ENCODE results near the gene HOPX.
"Not testable (repeated sequence)": the region's sequence is repeated elsewhere in the genome, so short reads cannot be mapped to it uniquely, and the experiment has no call there.

The HOPX gene

DNA sequence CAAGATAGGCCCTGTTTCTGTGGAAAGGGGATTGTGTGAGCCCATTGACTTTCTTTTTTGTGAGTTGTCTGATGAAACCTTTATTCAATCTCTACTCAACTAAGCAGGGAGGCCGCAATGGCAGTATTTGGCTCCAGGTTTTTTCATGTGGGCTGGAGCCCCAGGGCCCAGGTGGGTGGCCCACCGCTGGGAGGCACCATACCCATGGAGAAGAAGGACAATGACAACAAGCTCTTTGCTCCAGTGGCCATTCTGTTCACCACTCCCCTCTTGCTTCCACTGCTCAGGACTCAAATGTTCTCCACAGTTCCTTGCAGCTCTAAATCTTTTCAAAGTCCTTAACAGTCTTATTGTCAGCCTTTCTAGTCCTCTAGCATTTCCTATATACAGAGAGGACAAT lies 54.1 kb downstream of the HOPX start:
- no peak for DNase-seq (ENCODE audit: low read depth)

DNA sequence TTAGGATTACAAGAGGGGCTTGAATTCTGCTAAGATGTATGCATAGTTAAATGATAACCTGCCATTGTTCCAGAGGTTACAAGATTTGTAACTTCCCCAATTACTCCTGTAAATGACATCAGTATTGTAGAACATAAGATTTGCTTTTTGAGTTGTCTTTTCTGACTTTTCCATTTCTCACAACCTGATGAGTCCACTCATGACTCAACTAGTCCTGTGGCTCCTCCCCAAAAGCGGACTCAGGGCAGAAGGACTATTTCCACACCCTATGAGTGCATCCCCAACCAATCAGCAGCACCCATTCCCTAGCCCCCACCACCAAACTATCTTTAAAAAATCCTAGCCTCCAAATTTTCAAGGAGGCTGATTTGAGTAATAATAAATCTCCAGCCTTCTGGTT lies 54.7 kb downstream of the HOPX start:
- no peak for DNase-seq (ENCODE audit: low read depth)

- DNase-seq (ENCODE audit: low read depth): no peak
Measured at GRCh38 chr4:56622176-56622575, 58.9 kb downstream of the HOPX start.

GRCh38 chr4:56619816-56620215 lies 61.3 kb downstream of the HOPX start:
- no peak for DNase-seq (ENCODE audit: low read depth)

DNA sequence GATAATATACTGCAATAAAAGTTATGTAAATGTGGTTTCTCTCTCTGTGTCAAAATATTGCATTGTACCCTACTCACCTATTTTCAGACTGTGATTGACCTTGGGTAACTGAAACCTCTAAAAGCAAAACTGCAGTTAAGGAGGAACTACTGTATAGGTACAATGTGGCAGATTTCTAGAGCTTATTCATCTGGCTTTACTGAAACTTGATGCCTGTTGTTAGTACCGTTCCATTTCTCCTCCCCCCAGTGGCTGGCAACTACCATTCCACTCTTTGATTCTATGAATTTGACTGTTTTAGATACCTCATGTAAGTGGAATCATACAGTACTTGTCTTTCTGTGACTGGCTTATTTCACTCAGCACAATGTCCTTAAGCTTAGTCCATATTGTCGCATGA lies 61.9 kb downstream of the HOPX start:
- DNase-seq (ENCODE audit: low read depth): no peak

DNA sequence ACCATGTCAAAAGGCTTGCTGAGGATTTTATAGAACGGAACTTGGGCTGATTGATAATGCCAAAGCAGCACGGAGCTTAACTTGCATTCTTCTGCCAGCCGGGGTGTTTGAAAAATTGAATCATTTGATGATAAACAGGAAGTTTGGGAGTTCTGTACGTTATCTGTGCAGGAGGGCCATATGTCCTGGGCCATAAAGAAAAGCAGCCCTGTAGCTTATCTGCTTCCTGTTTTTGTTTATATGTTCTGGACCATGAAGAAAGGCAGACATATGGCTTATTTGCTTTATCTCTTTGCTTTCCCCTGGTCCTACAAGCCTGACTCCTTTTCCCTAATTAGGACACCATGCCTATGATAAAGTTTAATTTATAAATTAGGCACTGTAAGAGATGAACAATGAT lies 62.4 kb downstream of the HOPX start:
- no peak for DNase-seq (ENCODE audit: low read depth)

DNA sequence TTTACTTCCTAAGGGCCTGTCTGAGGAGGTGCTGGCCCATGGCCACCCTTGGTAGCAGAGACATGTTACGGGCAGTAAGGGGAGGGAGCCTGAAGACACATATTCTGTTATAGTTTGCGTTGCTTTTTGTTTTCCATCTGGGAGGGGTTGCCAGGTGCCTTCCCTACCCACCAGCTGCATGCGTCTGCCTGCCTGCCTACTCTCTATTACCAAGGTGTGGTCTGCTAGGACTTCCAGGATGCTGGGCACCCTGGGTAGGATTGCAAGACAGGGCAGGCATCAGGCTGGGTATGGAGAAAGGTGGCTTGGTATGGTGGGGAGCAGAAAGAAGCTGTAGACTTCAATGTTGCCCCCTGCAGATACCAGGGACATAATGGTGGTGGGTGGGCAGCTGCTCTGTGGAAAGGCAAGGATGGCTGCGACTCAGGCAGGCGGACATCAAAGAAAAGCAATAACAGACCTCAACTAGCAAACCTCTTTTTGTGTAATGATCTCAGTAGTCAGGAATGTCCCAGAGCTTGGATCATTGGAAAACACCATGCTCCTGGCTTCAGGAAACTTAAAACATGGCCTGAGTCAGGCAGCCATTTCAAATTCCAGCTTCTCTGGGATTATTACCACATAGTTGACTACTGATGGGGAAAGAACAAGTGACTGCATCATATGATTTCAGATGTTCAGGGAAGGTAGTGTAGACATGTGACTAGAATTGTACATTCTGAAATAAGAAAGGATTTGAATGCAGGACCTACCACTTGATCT lies 67.8 kb downstream of the HOPX start:
- no peak for DNase-seq (ENCODE audit: low read depth)

DNA sequence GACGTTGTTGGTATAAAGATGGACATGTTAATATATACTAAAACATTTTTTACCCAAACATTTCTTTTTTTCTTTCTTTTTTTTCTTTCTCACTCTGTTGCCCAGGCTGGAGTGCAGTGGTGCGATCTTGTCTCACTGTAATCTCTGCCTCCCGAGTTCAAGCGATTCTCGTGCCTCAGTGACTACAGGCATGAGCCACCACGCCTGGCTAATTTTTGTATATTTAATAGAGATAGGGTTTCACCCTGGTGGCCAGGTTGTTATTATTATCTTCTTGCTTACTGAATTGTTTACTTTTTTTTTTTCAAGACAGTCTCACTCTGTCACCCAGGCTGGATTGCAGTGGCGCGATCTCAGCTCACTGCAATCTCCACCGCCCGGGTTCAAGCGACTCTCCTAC lies 68.8 kb downstream of the HOPX start:
- no peak for DNase-seq (ENCODE audit: low read depth)

DNA sequence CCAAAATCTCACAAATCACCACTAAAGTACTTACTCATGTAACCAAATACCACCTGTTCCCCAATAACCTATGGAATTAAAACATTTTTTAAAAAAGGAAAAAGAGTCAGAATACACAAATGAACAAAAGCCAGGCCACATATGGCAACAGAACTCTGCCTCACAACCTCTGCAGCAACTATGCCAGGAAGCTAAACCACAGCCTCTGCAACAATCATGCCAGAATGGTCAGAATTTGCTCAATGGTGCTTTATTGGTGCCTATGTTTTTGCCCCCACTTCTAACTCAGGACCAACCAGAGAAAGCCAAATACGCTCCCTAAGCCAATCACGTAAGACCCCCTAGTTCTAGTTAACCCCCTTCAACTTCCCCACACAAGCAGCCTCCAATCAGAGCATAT lies 69.6 kb downstream of the HOPX start:
- DNase-seq (ENCODE audit: low read depth): no peak

DNA sequence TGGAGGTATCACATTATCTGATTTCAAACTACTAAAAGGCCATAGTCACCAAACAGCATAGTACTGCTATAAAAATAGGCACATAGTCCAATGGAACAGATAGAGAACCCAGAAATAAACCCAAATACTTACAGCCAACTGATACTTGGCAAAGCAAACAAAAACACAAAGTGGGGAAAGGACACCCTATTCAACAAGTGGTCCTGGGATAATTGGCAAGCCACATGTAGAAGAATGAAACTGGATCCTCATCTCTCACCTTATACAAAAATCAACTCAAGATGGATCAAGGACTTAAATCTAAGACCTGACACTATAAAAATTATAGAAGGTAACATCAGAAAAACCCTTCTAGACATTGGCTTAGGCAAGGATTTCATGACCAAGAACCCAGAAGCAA lies 70.9 kb downstream of the HOPX start:
- DNase-seq (ENCODE audit: low read depth): not testable (repeated sequence)

DNA sequence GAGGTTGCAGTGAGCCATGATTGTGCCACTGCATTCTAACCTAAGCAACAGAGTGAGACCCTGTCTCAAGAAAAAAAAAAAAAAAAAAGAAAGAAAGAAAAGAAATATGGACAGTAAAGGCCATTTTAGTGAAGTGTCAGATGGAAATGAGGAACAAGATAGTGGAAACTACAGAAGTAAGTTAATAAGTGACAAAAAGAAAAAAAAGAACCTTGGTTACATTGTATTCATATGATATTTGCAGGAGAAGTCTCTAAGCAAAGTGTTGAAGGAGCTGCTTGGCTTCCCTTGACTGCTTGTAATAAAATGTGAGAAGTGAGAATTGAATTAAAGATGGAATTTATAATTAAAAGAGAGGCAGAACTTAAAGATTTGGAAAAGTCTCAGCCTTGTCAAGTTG lies 73.2 kb downstream of the HOPX start:
- DNase-seq (ENCODE audit: low read depth): no peak

DNA sequence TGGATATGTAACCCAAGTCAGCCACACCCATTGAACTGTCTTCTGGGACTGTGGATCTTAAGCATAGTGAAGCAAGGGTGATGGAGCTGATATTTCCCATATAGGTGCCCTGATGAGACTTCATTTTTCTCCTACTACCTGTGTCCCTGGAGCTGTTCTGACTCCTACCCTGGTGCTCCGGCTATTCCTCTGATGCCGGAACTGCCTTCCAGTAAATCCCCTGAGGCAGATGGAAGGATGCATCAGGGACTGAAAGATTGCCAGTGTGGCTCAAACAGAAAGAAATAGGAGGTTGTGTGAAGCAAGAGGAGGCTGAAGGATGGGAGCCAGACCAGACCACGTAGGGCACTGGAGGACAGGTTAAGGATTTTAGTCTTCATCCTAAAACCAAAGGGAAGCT lies 74.7 kb downstream of the HOPX start:
- DNase-seq (ENCODE audit: low read depth): no peak

DNA sequence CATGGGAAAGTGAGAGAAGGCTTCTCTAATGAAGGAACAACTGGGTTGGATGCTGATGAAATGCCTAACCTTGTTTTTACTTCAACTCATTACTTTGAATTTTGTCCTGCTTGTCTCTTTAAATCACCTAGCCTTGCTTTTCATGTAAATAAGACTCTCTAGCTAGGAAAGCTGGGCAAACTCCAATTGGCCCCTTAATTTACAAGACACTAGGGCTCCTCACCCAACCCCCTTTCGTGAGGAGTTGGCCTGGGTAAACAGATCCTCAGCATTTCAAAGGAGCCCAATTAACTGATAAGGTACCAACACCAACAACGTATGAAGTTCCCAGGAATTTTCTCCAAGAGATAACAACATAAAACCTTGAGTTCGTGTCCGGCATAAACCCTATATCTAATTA lies 75.6 kb downstream of the HOPX start:
- not testable (repeated sequence) for DNase-seq (ENCODE audit: low read depth)

DNA sequence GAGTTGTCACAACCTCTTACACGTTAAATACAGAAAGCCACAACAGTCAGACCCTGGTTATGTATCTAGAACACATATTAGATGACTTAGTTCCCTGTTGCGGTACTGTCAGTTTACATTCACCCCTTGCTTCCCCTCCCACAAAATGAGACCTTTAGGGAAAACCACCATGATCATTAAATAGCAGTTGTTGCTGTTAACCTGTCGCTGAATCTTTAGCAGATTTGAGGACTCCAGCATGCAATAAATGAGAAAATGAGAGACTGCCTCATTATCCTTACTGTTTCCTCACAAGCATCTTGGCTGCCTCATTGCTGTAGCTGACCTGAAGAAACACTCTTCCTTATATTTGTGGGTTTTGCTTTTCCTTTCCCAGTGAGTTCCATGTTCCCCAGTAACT lies 77.8 kb downstream of the HOPX start:
- no peak for DNase-seq (ENCODE audit: low read depth)
